Activated CD8-positive, alpha-beta T cell treated with anti-CD3 and anti-CD28 coated beads, Interleukin-2, amount 10 ng/mL, durations not matched to agents 7 days and 5 days (primary cell): ENCODE data around the gene DDX41. TPM values are rescaled to one million over a fixed set of nuclear protein-coding genes. Genes with fewer than 3 reads are reported as not detected.

Source experiments
- ATAC-seq: fragments of 150-1000 bp; cut with Tn5 transposase; one replicate; pipeline ENCODE4 v1.10.0; 2021; ENCODE audit warnings: moderate library complexity
- CTCF ChIA-PET: fragments of 350-600 bp; sonication (Branson Sonifier 250); formaldehyde crosslinking; loops from one replicate; lab custom pipeline; 2021; ENCODE audit warnings: antibody characterized with exemption; lab: Charles Lee
- POLR2A ChIA-PET: fragments of 350-600 bp; sonication (Branson Sonifier 250); formaldehyde crosslinking; loops from one replicate; lab custom pipeline; 2021; ENCODE audit warnings: antibody characterized with exemption; lab: Charles Lee
- DNase-seq: peaks from one replicate; pipeline ENCODE4 v3.0.0-alpha.2; 2020
- H3K27ac Mint-ChIP-seq: one replicate; pipeline ENCODE4 v1.8.0; 2021; ENCODE audit warnings: mild to moderate bottlenecking, mixed read lengths
- H3K27me3 Mint-ChIP-seq: one replicate; pipeline ENCODE4 v1.8.0; 2021; ENCODE audit warnings: low read depth, mixed read lengths
- H3K36me3 Mint-ChIP-seq: one replicate; pipeline ENCODE4 v1.8.0; 2021; ENCODE audit warnings: low read depth, mixed read lengths
- H3K4me1 Mint-ChIP-seq: one replicate; pipeline ENCODE4 v1.8.0; 2021; ENCODE audit warnings: low read depth, mixed read lengths
- H3K4me3 Mint-ChIP-seq: one replicate; pipeline ENCODE4 v1.8.0; 2021; ENCODE audit warnings: mild to moderate bottlenecking, mixed read lengths
- H3K9me3 Mint-ChIP-seq: one replicate; pipeline ENCODE4 v1.8.0; 2022; ENCODE audit warnings: mixed read lengths; ENCODE audit not compliant: insufficient read depth
- total RNA-seq, 2 experiments: library from RNA; stranded (reverse); gene quantifications; one replicate each; pipeline ENCODE4 v1.2.3, GENCODE V29; 2021

Gene DDX41
- total RNA-seq, 2 experiments from 2014 or later: 135 to 149 TPM

DNA sequence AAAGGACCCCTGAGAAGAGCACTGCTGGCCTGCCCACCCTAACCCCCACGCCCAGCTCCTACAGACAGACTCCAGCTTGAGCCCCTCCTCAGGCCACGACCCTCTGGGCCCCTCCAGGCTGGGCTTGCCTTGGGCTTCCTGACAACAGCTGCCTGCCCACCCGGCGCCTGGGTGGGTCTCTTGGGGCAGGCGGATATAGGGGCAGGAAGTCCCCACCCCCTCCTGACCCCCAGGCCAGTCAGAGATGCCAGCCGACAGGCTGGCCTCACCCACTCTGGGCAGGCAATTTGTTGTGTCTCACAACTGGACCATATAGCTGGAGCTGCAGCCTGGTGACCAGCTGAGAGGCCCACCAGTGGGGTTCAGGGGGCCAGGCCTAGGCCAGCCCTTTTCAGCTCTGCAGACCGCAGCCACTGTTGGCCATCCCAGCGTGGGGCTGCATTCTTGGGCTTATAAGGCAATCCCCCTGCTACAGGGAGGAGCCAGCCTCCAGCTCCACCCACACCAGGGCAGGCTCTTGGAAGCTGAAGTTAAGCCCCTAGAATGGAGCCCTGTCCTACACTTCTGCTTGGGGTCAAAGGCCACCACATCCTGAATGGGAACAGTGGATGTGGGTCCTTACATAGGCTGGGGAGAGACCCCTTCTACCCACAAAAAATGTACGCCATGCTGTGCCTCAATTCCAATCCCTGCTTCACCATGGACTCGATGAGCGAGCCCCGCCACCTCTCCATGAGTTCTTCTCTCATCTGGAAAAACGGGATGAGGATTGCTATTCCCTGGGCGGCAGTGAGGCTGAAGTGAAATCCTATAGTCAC, 21.3 kb downstream of the DDX41 start:
- Mint-ChIP-seq H3K9me3 (no peaks in the 10 kb centered on the region), H3K36me3 (peaks cover 23% of the 10 kb centered on the region), H3K27ac (peak overlapping the region; percentile 39), H3K4me1 (peaks cover 56% of the 10 kb centered on the region), H3K27me3 (peaks cover 18% of the 10 kb centered on the region), H3K4me3 (peak overlapping the region; percentile 71)
- peak; percentile 34 for DNase-seq
- ChIA-PET POLR2A (interaction anchor here (0.7 to 1.9 kb wide), 3 partner anchors 10 to 22 kb away, joined by 3 to 5 read pairs (median 3); no protein-coding TSS in a partner anchor), CTCF (interaction anchor here (1.2 to 4.4 kb wide), 8 partner anchors 17 to 105 kb away, joined by 3 to 19 read pairs (median 6); no protein-coding TSS in a partner anchor)
- no peak for ATAC-seq

DNA sequence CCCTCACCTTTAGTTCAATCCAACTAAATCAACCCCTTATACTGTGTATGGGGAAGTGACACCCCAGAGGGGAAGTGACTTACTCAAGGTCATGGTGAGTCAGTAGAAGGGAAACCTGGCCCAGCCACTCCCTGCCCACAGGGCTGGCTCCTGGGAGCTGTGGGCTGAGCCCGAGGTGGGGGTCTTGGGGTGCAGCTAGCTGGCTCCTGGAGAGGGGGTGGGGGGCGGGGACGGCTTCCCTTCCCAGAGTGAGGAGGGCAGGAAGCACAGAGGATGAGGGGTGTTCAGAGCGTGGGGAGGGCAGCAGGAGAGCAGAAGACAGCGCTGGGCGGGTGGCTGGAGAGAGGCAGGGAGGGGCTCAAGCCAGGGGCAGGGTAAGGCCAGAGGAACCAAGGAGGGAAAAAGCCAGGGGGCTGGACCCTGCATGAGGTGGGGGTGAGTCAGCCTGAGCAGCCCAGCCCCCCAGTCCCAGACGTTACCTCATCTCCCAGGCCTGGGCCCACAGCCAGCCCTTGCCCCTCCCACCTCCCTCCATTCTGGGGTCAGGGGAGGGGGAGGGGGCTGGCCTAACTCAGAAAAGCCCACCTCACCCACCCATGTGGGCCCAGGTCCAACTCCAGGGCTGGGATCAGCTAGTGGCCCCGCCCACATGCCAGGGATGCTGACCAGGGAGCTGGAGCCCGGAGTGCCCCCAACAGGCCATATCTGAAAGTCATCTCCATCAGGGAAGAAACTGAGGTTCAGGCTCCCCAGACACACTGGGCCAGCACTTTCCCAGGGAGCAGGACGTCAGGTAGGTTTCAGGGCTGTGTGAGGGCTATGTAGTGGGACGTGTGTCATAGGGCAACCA, 22.2 kb downstream of the DDX41 start:
- no peak overlapping the region for H3K4me3 Mint-ChIP-seq
- CTCF ChIA-PET: interaction anchor here (1.3 to 4.4 kb wide), 9 partner anchors 14 to 185 kb away, joined by 3 to 19 read pairs (median 6); no protein-coding TSS in a partner anchor

DNA sequence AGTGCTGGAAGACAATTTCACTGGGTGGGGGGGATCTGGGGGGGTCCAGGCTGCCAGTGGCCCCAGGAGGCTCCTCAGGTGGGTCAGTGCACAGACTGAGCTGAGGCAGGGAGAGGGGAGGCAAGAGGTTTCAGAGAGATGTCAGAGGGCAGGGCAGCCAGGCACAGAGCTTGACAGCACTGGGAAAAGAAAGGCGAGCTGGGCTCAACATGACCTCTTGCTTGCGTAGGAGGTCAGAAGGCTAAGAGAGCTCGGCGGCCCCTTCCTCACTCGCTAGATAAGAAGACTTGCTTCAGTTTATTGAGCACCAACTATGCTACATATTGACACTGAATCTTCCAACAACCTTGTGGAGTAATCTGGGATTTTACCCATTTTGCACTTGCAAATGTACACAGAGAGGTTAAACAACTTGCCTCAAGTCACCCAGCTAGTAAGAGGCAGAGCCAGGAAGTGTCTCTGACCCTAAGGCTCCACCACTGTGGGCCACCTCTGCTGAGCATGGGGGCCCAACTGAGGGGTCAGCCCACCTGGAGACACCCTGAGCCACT, 22.9 kb downstream of the DDX41 start:
- ChIA-PET CTCF (interaction anchor here (1.3 to 4.4 kb wide), 8 partner anchors 15 to 184 kb away, joined by 3 to 19 read pairs (median 7); no protein-coding TSS in a partner anchor), POLR2A (interaction anchor here (1.2 to 2.9 kb wide), 3 partner anchors 9 to 67 kb away, joined by 3 to 12 read pairs (median 5); no protein-coding TSS in a partner anchor)
- Mint-ChIP-seq H3K27me3 (peaks cover 11% of the 10 kb centered on the region), H3K4me3 (no peak overlapping the region), H3K36me3 (peaks cover 24% of the 10 kb centered on the region), H3K27ac (peak overlapping the region; percentile 84), H3K9me3 (no peaks in the 10 kb centered on the region), H3K4me1 (peaks cover 53% of the 10 kb centered on the region)
- ATAC-seq: no peak
- DNase-seq: no peak

More for the DNA sequence above, 22.2 kb downstream of the DDX41 start:
- ATAC-seq (no peak), DNase-seq (no peak)
- POLR2A ChIA-PET: interaction anchor here (1.9 to 2.9 kb wide), 2 partner anchors 9 to 16 kb away, joined by 5 to 12 read pairs; no protein-coding TSS in a partner anchor
- Mint-ChIP-seq H3K9me3 (no peaks in the 10 kb centered on the region), H3K27ac (peak overlapping the region; percentile 84), H3K4me1 (peaks cover 54% of the 10 kb centered on the region), H3K27me3 (peaks cover 14% of the 10 kb centered on the region), H3K36me3 (peaks cover 24% of the 10 kb centered on the region)

DNA sequence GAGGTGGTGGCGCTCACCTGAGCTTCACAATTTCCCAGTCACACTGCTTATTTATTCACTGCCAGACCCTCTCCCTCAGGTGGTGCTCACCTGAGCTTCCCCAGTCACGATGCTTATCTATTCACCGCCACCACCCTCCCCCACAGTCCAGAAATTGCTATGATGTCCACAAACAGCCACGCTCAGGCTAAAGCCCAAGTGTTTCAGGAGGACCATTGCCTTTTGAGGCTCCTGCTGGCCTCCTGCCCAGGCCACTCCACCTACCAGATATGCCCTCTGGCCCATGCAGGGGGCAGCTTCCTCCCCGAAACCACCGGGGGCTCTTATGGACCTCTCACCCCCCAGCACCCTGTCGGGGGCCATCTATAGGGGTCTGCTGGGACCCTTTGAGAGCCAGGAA, 23.9 kb downstream of the DDX41 start:
- Mint-ChIP-seq H3K27ac (peak overlapping the region; percentile 18), H3K4me3 (no peak overlapping the region), H3K27me3 (peaks cover 1% of the 10 kb centered on the region), H3K4me1 (peaks cover 43% of the 10 kb centered on the region), H3K36me3 (peaks cover 28% of the 10 kb centered on the region), H3K9me3 (no peaks in the 10 kb centered on the region)
- DNase-seq: no peak
- POLR2A ChIA-PET: interaction anchor here (0.8 to 2.9 kb wide), 4 partner anchors 15 to 66 kb away, joined by 3 to 12 read pairs (median 3); no protein-coding TSS in a partner anchor
- ATAC-seq: no peak
- CTCF ChIA-PET: interaction anchor here (0.6 to 4.4 kb wide), 9 partner anchors 9 to 103 kb away, joined by 3 to 19 read pairs (median 7); no protein-coding TSS in a partner anchor

DNA sequence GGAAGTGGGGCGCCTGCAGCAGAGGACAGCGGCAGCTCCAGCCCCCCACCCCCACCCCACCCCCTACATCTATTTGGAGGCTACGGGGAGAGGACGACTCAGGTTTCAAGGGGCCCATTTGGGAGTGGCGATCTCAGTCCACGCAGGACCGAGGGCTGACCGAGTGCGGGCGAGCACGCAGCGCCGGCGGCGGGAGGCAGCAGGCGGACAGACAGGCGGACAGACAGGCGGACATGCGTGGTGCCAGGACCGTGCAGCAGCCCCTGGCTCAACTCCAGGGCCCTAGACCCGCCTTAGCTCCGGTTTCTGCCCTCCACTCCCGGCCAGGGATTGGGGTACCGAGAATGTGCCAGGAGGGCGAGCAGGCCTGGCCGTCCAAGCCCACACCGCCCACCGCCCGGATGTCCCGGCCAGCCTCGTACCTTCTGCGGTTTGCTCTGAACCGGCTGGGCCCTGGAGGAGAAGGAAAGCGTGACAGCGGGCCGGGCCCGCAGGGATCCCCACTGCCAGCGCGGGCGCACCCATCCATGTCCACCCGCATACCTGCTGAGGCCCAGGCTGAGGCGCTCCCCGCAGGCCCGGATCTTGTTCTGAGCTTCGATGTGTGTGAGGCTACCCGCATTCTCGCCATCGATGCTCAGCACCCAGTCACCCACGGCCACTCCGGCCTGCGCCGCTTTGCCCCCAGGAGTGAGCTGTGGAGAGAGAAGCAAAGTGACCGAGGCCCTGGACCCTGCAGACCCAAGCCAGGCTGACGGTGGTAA, 24.6 kb downstream of the DDX41 start:
- ATAC-seq (no peak), DNase-seq (no peak)
- peaks cover 41% of the 10 kb centered on the region for H3K4me1 Mint-ChIP-seq
- peaks cover 33% of the 10 kb centered on the region for H3K36me3 Mint-ChIP-seq
- H3K9me3 Mint-ChIP-seq: no peaks in the 10 kb centered on the region
- H3K27ac Mint-ChIP-seq: no peak overlapping the region
- ChIA-PET POLR2A (interaction anchor here (0.8 to 2.9 kb wide), 3 partner anchors 14 to 32 kb away, joined by 3 to 12 read pairs (median 3); no protein-coding TSS in a partner anchor), CTCF (interaction anchor here (0.6 to 4.4 kb wide), 9 partner anchors 9 to 102 kb away, joined by 3 to 19 read pairs (median 7); no protein-coding TSS in a partner anchor)
- no peak overlapping the region for H3K4me3 Mint-ChIP-seq
- no peaks in the 10 kb centered on the region for H3K27me3 Mint-ChIP-seq

DNA sequence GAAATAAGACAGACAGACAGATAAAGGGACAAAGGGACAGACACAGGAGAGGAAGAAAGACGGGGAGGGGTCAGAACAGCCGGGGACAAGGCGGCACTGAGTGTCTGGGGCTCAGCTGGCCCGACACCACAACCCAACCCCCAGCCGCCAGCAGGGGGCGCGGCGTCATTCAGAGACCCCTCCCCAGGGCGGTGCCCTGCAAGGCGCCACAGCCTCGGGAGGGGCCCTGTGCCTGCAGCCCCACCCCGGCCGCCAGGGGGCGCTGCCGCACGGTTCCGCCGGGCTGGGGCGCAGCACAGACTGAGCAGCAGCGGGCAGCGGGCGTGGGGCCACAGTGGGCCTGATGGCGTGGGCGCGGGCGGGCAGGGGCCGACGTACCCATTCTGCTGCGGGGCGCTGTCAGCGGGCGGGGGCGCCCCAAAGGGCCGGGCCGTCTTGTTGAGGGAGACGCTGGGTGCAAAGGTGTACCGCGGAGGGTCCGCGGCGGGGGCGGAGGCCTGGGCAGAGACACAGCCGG, 25.3 kb downstream of the DDX41 start:
- ATAC-seq (no peak), DNase-seq (no peak)
- Mint-ChIP-seq H3K27me3 (no peaks in the 10 kb centered on the region), H3K27ac (no peak overlapping the region), H3K4me3 (no peak overlapping the region), H3K4me1 (peaks cover 41% of the 10 kb centered on the region), H3K9me3 (no peaks in the 10 kb centered on the region), H3K36me3 (peaks cover 34% of the 10 kb centered on the region)
- ChIA-PET CTCF (interaction anchor here (0.6 to 2.0 kb wide), 3 partner anchors 10 to 36 kb away, joined by 3 to 7 read pairs (median 3); no protein-coding TSS in a partner anchor), POLR2A (no interaction called here)

DNA sequence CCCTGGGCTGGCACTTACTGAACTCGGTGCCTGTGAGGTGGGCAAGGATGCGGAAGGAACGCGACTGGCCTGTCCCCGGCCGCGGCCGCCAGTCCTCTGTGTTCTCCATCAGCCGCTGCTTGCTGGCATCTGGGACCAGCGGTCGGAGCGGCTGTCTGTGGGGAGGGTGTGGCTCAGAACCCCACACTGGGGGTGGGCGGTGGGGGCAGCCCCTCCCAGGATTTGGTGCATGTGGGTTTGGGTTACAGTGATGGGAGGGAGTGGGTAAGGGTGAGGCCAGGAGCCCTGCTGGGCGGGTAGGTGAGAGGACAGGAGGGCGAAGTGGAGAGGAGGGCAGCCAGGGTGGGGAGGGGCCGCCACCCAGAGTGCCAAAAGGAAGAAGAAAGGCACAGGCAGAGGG, 25.8 kb downstream of the DDX41 start:
- Mint-ChIP-seq H3K36me3 (peaks cover 38% of the 10 kb centered on the region), H3K4me3 (no peak overlapping the region), H3K9me3 (no peaks in the 10 kb centered on the region), H3K4me1 (peaks cover 36% of the 10 kb centered on the region), H3K27ac (no peak overlapping the region), H3K27me3 (no peaks in the 10 kb centered on the region)
- ChIA-PET CTCF (interaction anchor here (0.6 to 0.9 kb wide), 2 partner anchors 13 to 36 kb away, joined by 3 read pairs; no protein-coding TSS in a partner anchor), POLR2A (no interaction called here)
- no peak for DNase-seq
- no peak for ATAC-seq

DNA sequence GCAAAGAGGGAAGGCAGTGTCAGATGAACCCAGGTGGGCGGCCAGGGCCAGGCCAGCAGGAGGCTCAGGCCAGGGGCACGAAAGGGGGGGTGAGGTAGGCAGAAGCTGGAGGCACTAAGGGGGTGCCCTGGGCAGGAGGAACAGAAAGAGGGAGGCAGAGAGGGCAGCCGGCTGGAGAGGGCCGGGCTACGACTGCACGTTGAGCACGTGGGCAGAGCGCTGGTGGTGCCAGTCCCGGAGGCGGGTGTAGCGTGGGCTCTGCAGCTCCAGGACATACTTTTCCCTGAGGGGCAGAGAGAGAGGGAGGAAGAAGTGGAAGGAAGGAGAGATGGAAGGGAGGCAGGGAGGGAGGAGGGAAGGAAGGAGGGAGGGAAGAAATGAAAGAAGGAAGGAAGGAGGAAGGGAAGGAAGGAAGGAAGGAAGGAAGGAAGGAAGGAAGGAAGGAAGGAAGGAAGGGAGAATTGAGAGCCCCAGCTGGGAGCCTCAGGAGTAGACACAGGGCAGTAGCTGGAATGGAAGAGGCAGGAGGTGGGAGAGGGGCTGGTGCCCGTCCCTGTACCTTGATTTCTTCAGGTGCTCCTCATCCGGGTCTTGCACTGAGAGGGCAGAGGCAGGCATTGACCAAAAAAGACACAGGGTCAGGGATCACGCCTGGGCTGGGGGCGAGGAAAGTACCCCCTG, 26.3 kb downstream of the DDX41 start:
- Mint-ChIP-seq H3K9me3 (no peaks in the 10 kb centered on the region), H3K27ac (no peak overlapping the region), H3K36me3 (peaks cover 39% of the 10 kb centered on the region), H3K4me1 (peaks cover 31% of the 10 kb centered on the region), H3K27me3 (no peaks in the 10 kb centered on the region), H3K4me3 (no peak overlapping the region)
- DNase-seq (no peak), ATAC-seq (no peak)
- CTCF ChIA-PET: interaction anchor here (0.9 to 1.4 kb wide), 2 partner anchors 35 to 87 kb away, joined by 3 read pairs; no protein-coding TSS in a partner anchor
- POLR2A ChIA-PET: no interaction called here

DNA sequence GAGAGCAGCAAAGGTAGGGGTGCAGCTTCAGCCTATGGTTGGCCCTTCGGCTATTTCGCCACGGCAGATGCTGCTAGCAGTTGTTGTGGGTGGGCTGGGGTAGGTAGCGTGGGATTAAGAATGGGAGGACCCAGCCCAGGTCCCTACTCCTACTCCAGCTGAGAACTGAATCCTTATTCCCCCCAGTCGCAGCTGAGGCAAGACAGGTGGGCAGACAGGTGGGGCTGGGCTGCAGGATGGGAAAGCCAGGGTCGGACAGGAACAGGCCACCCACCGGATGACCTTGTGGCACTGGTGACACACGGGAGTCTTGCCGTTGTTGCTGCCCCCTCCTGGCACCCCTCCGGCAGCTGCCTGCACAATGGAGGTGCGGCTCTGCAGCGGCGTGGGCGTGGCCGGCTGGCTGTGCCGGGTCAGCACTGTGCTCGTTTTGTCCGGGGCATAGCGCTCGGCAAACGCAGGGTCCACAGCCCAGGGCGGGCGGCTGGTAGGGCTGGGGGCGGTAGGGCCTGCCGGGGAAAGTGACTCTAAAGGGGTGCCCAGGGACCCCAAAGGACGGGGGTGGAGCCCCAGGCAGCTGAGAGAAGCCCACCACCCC, 27.5 kb downstream of the DDX41 start:
- CTCF ChIA-PET: interaction anchor here (1.2 to 2.1 kb wide), 5 partner anchors 8 to 86 kb away, joined by 3 to 10 read pairs (median 8); partner anchors contain the start of gene PDLIM7
- H3K36me3 Mint-ChIP-seq: peaks cover 40% of the 10 kb centered on the region
- no peak overlapping the region for H3K27ac Mint-ChIP-seq
- H3K4me1 Mint-ChIP-seq: peaks cover 18% of the 10 kb centered on the region
- no peaks in the 10 kb centered on the region for H3K27me3 Mint-ChIP-seq
- POLR2A ChIA-PET: no interaction called here
- no peak overlapping the region for H3K4me3 Mint-ChIP-seq
- H3K9me3 Mint-ChIP-seq: no peaks in the 10 kb centered on the region
- ATAC-seq: no peak
- DNase-seq: no peak
